Measurements from ENCODE around the gene TESK2.

- TF ChIP-seq CTCF (IDR thresholded peaks at IDR 0.05) (peak; percentile 70 to 79 (median 78)), POLR2A (IDR thresholded peaks at IDR 0.05) (no peak)
Observed at GRCh38 chr1:45299981-45300668, 190.8 kb downstream of the TESK2 start.

All from right lobe of liver (tissue), 4 donors.